HFFc6 (cell line): ENCODE results near the gene CACNA2D2. TPM values are rescaled to one million over a fixed set of nuclear protein-coding genes. Genes with fewer than 3 reads are reported as not detected.

ENCODE experiments used
- DNase-seq: peaks from one replicate; pipeline ENCODE4 v3.0.0-alpha.2; 2018
- H3K27ac Mint-ChIP-seq: 2 replicates; pipeline ENCODE4 v1.8.0; 2020; ENCODE audit warnings: mild to moderate bottlenecking, mixed read lengths
- H3K27me3 Mint-ChIP-seq: 2 replicates; pipeline ENCODE4 v1.8.0; 2021; ENCODE audit warnings: mild to moderate bottlenecking, moderate library complexity, mixed read lengths; ENCODE audit not compliant: insufficient read depth
- H3K36me3 Mint-ChIP-seq: 2 replicates; pipeline ENCODE4 v1.8.0; 2021; ENCODE audit warnings: low read depth, mixed read lengths
- H3K4me1 Mint-ChIP-seq: 2 replicates; pipeline ENCODE4 v1.8.0; 2020; ENCODE audit warnings: low read depth, mixed read lengths
- H3K4me3 Mint-ChIP-seq: 2 replicates; pipeline ENCODE4 v1.8.0; 2020; ENCODE audit warnings: mild to moderate bottlenecking, moderate library complexity, mixed read lengths
- H3K9me3 Mint-ChIP-seq: 2 replicates; pipeline ENCODE4 v1.8.0; 2020; ENCODE audit warnings: mild to moderate bottlenecking, mixed read lengths
- CTCF ChIP-seq: fragments of 200-600 bp; sonication (generic); IDR thresholded peaks from 2 replicates; pipeline ENCODE4 v1.5.0; 2021; ENCODE audit warnings: antibody characterized with exemption, mild to moderate bottlenecking
- total RNA-seq, 6 experiments: library from RNA; stranded (reverse); fragmentation: NEBNext Ultra II Directional; extraction: Animal tissue kit (Norgen Biotek cat#: 25700); gene quantifications; 2 replicates in 1 of 6; 3 replicates in 5 of 6; pipeline ENCODE4 v1.2.3, GENCODE V29; 2021

Gene CACNA2D2
- total RNA-seq, 6 experiments from 2014 or later: 0.09 TPM; not detected in 5

GRCh38 chr3:50531201-50531600 is 27.8 kb upstream of the CACNA2D2 start:
- Mint-ChIP-seq H3K27me3 (peaks cover 48% of the 10 kb centered on the region), H3K9me3 (no peaks in the 10 kb centered on the region), H3K4me1 (peaks cover 19% of the 10 kb centered on the region), H3K36me3 (no peaks in the 10 kb centered on the region), H3K4me3 (no peak overlapping the region), H3K27ac (no peak overlapping the region)
- no peak for TF ChIP-seq CTCF
- no peak for DNase-seq

- DNase-seq: no peak
- H3K36me3 Mint-ChIP-seq: no peaks in the 10 kb centered on the region
- no peak overlapping the region for H3K27ac Mint-ChIP-seq
- no peaks in the 10 kb centered on the region for H3K9me3 Mint-ChIP-seq
- H3K4me3 Mint-ChIP-seq: no peak overlapping the region
- H3K4me1 Mint-ChIP-seq: peaks cover 16% of the 10 kb centered on the region
- H3K27me3 Mint-ChIP-seq: peaks cover 46% of the 10 kb centered on the region
- TF ChIP-seq CTCF: no peak
Observed at GRCh38 chr3:50530001-50530970, 26.9 kb upstream of the CACNA2D2 start.

DNA sequence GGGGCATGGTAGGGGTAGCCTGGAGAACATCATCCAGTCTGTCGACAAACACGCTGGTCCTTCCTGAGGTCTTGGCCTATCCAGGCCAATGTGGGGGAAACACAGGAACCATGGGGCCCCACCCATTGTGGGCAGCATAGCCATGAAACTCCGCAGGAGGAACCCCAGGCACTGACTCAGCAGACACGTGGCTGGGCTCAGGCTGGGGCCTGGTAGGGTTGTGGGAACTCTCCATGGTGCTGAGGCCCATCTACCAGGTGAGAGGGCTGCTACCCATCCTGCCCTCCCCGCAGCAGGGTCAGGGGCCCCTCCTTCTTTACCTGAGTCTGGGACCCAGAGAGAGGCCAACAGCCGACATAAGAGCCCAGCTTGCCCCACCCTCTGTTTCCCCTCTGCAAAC is 22.6 kb upstream of the CACNA2D2 start:
- peak; percentile 21 for DNase-seq
- Mint-ChIP-seq H3K27ac (no peak overlapping the region), H3K9me3 (no peaks in the 10 kb centered on the region), H3K27me3 (peaks cover 45% of the 10 kb centered on the region), H3K4me1 (peaks cover 5% of the 10 kb centered on the region; the same call in 1 of the 2 replicates), H3K36me3 (no peaks in the 10 kb centered on the region), H3K4me3 (no peak overlapping the region)
- TF ChIP-seq CTCF: no peak

DNA sequence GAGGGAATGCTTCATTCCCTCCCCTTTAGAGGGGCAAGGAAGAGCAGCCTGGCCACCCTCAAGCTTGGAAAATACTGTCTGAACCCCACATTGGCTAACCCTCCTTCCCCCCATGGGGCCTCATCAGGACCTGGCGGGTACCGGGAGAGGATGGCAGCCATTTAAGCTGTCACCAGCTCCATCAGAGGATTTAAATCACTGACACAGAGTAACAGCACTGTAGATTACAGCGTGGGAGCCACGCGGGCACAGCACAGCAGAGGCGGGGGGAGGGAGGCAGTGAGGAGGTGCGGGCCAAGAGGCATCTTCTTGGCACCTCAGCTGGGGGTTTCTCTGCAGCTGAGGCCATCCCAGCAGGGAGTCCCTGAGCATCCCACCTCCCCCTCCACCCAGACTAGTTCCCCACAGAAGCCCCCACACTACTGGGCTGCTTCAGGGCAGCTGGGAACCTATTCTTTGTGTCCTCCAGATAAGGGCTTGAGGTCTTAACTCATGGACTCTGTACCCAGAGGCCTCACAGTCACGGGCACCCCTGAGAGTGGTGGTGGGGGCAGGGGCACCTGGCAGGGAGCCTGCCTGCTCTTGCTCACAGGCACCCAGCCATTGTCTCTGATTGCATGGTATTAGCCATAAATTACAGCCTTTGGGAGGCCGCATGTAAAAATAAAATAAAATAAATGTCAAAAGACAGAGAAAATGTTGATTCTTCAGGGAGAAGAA is 21.9 kb upstream of the CACNA2D2 start:
- H3K9me3 Mint-ChIP-seq: no peaks in the 10 kb centered on the region
- DNase-seq: no peak
- H3K4me1 Mint-ChIP-seq: peaks cover 5% of the 10 kb centered on the region; the same call in 1 of the 2 replicates
- H3K27ac Mint-ChIP-seq: no peak overlapping the region
- no peak overlapping the region for H3K4me3 Mint-ChIP-seq
- no peaks in the 10 kb centered on the region for H3K36me3 Mint-ChIP-seq
- H3K27me3 Mint-ChIP-seq: peaks cover 49% of the 10 kb centered on the region
- no peak for TF ChIP-seq CTCF

DNA sequence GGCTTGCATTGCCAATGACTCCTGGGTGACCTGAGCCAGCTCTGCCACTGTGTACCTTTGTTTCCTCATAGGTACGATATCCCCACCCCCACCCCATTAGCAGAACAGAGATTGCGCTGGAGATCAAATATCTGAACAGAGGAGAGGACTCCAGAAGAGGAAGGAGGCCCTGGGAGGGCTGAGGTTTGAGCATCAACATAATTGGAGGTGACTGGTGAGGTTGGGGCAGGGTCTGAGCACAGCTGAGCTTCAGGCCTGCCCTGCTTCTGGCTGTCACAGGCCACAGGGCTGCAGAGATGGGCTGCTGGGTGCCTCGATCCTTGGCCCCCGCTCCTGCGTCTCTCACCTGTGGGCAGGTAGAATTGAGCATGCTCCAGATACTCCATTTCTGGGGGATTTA is 21.3 kb upstream of the CACNA2D2 start:
- Mint-ChIP-seq H3K9me3 (no peaks in the 10 kb centered on the region), H3K4me3 (no peak overlapping the region), H3K4me1 (peaks cover 5% of the 10 kb centered on the region; the same call in 1 of the 2 replicates), H3K36me3 (no peaks in the 10 kb centered on the region), H3K27me3 (peaks cover 47% of the 10 kb centered on the region), H3K27ac (no peak overlapping the region)
- TF ChIP-seq CTCF: no peak
- DNase-seq: no peak
